ENCODE measurements around the gene IFT122.

DNA sequence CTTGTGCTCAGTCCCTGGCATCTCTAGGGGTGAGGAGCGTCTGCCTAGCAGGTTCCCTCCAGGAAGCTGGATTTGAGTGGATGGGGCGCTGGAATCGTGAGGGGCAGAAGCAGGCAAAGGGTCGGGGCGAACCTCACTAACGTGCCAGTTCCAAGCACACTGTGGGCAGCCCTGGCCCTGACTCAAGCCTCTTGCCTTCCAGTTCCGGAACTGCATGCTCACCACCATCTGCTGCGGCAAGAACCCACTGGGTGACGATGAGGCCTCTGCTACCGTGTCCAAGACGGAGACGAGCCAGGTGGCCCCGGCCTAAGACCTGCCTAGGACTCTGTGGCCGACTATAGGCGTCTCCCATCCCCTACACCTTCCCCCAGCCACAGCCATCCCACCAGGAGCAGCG is 93.4 kb downstream of the IFT122 start:
- TF ChIP-seq, protein P1, sequence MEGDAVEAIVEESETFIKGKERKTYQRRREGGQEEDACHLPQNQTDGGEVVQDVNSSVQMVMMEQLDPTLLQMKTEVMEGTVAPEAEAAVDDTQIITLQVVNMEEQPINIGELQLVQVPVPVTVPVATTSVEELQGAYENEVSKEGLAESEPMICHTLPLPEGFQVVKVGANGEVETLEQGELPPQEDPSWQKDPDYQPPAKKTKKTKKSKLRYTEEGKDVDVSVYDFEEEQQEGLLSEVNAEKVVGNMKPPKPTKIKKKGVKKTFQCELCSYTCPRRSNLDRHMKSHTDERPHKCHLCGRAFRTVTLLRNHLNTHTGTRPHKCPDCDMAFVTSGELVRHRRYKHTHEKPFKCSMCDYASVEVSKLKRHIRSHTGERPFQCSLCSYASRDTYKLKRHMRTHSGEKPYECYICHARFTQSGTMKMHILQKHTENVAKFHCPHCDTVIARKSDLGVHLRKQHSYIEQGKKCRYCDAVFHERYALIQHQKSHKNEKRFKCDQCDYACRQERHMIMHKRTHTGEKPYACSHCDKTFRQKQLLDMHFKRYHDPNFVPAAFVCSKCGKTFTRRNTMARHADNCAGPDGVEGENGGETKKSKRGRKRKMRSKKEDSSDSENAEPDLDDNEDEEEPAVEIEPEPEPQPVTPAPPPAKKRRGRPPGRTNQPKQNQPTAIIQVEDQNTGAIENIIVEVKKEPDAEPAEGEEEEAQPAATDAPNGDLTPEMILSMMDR (IDR thresholded peaks at IDR 0.05) = no peak
- TF ChIP-seq POLR2AphosphoS5 (IDR thresholded peaks at IDR 0.05) = no peak
- TF ChIP-seq POLR2A (IDR thresholded peaks at IDR 0.05) = no peak
